Amniotic epithelial cell (primary cell): ENCODE data around the gene PLEKHA5.

Experiments
- DNase-seq: peaks from one replicate; pipeline ENCODE4 v3.0.0-alpha.2; 2010; ENCODE audit warnings: low read depth

PLEKHA5 gene

GRCh38 chr12:19230299-19230866 is 100.8 kb downstream of the PLEKHA5 start:
- DNase-seq = no peak

GRCh38 chr12:19230896-19231295 is 101.4 kb downstream of the PLEKHA5 start:
- DNase-seq = no peak

GRCh38 chr12:19234171-19234704 is 104.7 kb downstream of the PLEKHA5 start:
- DNase-seq = peak; percentile 57

GRCh38 chr12:19234981-19235871 is 105.7 kb downstream of the PLEKHA5 start:
- DNase-seq = peak; percentile 75

- peak; percentile 46 for DNase-seq
Observed at GRCh38 chr12:19236656-19237055, 107.1 kb downstream of the PLEKHA5 start.

GRCh38 chr12:19238540-19238939 is 109.0 kb downstream of the PLEKHA5 start:
- DNase-seq = no peak

GRCh38 chr12:19239102-19239501 is 109.6 kb downstream of the PLEKHA5 start:
- DNase-seq = no peak

- DNase-seq = peak; percentile 43
Observed at GRCh38 chr12:19239616-19240234, 110.2 kb downstream of the PLEKHA5 start.

GRCh38 chr12:19242581-19242980 is 113.0 kb downstream of the PLEKHA5 start:
- DNase-seq = no peak

GRCh38 chr12:19243551-19243950 is 114.0 kb downstream of the PLEKHA5 start:
- no peak for DNase-seq

- no peak for DNase-seq
Observed at GRCh38 chr12:19244312-19244711, 114.8 kb downstream of the PLEKHA5 start.

- no peak for DNase-seq
Observed at GRCh38 chr12:19245106-19245505, 115.6 kb downstream of the PLEKHA5 start.

GRCh38 chr12:19245666-19246065 is 116.1 kb downstream of the PLEKHA5 start:
- peak; percentile 49 for DNase-seq

GRCh38 chr12:19246933-19247332 is 117.4 kb downstream of the PLEKHA5 start:
- DNase-seq = no peak

GRCh38 chr12:19248929-19249602 is 119.5 kb downstream of the PLEKHA5 start:
- peak; percentile 70 for DNase-seq

- no peak for DNase-seq
Observed at GRCh38 chr12:19251481-19252132, 122.1 kb downstream of the PLEKHA5 start.

GRCh38 chr12:19260135-19260534 is 130.6 kb downstream of the PLEKHA5 start:
- DNase-seq = no peak

GRCh38 chr12:19261773-19262172 is 132.2 kb downstream of the PLEKHA5 start:
- no peak for DNase-seq

- DNase-seq = no peak
Observed at GRCh38 chr12:19263672-19264071, 134.1 kb downstream of the PLEKHA5 start.

- peak; percentile 97 for DNase-seq
Observed at GRCh38 chr12:19273482-19274330, 144.2 kb downstream of the PLEKHA5 start.

- no peak for DNase-seq
Observed at GRCh38 chr12:19276767-19277166, 147.2 kb downstream of the PLEKHA5 start.
